ENCODE data around the gene KASH5. TPM values are rescaled to one million over a fixed set of nuclear protein-coding genes. Genes with fewer than 3 reads are reported as not detected.
"Not testable (repeated sequence)": the region's sequence is repeated elsewhere in the genome, so short reads cannot be mapped to it uniquely, and the experiment has no call there.

KASH5 gene
- total RNA-seq, 2 experiments from 2014 or later = 0.45 to 0.85 TPM

DNA sequence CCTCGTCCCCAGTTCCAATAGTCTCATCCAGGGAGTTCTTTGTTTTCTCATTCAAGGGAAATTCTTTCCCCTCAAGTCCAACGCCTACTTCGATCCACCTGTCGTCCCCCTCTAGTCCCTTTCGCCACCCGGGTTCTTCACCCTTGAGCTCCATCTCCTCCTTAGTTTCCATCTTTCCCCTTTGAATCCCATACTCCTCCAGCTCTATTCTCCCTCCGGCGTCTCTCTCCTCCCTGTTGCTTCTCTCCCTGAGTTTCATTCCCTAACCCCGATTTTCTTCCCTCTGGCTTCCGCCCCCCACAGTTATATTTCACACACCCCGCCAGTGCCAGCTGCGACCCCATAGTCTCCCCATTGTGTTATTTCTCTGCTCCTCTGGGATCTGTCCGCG, 53.9 kb downstream of the KASH5 start:
- ChIA-PET CTCF (interaction anchor here (1.1 to 1.9 kb wide), 7 partner anchors 15 to 216 kb away, joined by 3 to 7 read pairs (median 4); no protein-coding TSS in a partner anchor), POLR2A (no interaction called here)

DNA sequence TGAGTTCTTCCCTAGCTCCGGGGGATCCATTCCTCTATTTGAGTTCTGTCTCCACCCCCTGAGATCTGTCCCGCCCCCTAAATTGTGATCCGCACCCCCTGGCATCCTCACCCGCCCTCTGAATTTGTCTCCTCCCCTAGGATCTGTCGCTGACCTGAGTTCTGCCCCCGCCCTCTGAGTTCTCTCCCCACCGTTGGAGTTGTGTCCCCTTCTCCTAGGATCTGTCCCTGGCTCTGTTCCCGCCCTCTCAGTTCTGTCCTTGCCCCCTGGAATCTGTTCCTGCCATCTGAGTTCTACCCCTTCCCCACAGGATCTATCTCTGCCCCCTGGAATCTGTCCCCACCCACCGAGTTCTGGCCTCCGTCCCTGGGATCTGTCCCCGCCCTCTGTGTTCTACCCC, 54.3 kb downstream of the KASH5 start:
- peaks cover 50% of the 10 kb centered on the region for H3K27me3 Mint-ChIP-seq
- H3K36me3 Mint-ChIP-seq (ENCODE audit: low read depth) = peaks cover 20% of the 10 kb centered on the region
- DNase-seq = peak; percentile 32
- CTCF ChIA-PET = interaction anchor here (0.6 to 1.9 kb wide), 20 partner anchors 8 to 217 kb away, joined by 3 to 10 read pairs (median 4); partner anchors contain the start of genes GFY and PIH1D1
- no peaks in the 10 kb centered on the region for H3K9me3 Mint-ChIP-seq
- peaks cover 48% of the 10 kb centered on the region for H3K4me1 Mint-ChIP-seq
- H3K27ac Mint-ChIP-seq = peak overlapping the region; percentile 68
- POLR2A ChIA-PET = interaction anchor here (1.0 kb wide), 1 partner anchor 11 kb away, joined by 6 read pairs; the partner anchor contains the start of gene ALDH16A1
- peak overlapping the region; percentile 79 for H3K4me3 Mint-ChIP-seq

More for the DNA sequence above, 53.9 kb downstream of the KASH5 start:
- no peak overlapping the region for H3K27ac Mint-ChIP-seq
- H3K27me3 Mint-ChIP-seq = peaks cover 54% of the 10 kb centered on the region
- H3K9me3 Mint-ChIP-seq = no peaks in the 10 kb centered on the region
- peaks cover 18% of the 10 kb centered on the region for H3K36me3 Mint-ChIP-seq (ENCODE audit: low read depth)
- peak overlapping the region; percentile 79 for H3K4me3 Mint-ChIP-seq
- peaks cover 49% of the 10 kb centered on the region for H3K4me1 Mint-ChIP-seq
- no peak for DNase-seq

DNA sequence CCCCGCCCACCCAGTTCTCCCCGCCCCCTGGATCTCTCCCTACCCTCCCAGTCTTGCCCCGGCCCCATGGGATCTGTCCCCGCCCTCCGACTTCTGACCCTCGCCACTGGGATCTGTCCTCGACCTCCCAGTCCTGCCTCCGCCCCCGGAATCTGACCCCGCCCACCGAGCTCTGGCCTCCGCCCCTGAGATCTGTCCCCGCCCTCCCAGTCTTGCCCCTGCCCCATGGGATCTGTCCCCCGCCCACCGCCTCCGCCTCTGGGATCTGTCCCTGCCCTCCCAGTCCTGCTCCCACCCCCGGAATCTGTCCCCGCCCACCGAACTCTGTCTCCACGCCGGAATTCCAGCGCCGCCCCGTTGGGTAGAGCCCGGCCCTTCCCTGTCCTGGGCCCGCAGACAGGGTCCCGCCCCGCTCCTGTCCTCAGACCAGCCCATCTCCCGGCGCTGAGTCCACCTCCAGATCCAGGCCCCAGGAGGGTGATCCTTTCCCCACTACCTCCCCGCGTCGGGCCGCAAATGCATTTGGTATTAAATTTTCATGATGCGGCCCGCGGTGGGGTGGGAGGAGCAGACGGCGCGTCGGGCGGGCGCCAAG, 54.8 kb downstream of the KASH5 start:
- peaks cover 50% of the 10 kb centered on the region for H3K4me1 Mint-ChIP-seq
- ChIA-PET CTCF (interaction anchor here (0.6 to 1.9 kb wide), 20 partner anchors 9 to 217 kb away, joined by 3 to 10 read pairs (median 4); partner anchors contain the start of genes GFY and PIH1D1), POLR2A (interaction anchor here (0.6 to 1.0 kb wide), 2 partner anchors 10 to 99 kb away, joined by 3 to 6 read pairs; partner anchors contain the start of gene ALDH16A1)
- H3K4me3 Mint-ChIP-seq = peak overlapping the region; percentile 79
- DNase-seq = peak; percentile 73
- H3K9me3 Mint-ChIP-seq = no peaks in the 10 kb centered on the region
- peaks cover 20% of the 10 kb centered on the region for H3K36me3 Mint-ChIP-seq (ENCODE audit: low read depth)
- H3K27ac Mint-ChIP-seq = peak overlapping the region; percentile 91
- H3K27me3 Mint-ChIP-seq = peaks cover 45% of the 10 kb centered on the region

DNA sequence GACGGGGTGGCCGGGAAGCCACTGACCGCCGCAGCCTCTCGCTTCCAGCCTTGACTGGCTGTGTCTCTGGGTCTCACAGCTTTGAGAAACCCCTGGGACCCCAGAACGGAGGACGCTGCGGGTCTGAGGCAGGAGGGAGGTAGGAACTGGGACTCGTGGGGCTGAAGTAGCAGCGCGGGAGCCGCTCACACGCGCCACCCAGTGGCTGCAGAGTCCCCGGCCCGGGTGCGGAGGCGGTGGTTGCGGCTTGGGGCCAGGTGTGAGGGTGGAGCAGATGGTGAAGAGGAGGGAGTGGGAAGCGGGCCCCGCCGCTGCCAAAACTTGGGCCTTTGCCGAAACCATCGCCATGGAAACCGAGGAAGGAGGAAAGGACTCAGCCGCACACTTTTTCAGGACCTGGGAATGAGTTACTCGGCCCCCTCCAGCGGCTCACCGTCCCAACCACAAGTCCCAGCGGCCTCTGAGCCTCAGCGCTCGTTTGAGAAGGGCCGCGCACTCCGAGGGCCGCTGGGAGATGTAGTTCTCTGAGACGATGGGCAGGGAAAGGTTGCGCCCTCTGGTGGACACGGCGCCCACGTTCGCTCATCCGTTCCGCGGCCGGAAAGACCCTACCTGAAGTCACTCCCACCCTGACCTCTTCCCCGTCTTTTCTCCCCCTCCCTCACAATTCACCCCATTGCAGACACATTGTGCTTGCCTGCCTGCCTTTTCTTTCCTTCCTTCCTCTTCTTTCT, 55.5 kb downstream of the KASH5 start:
- Mint-ChIP-seq H3K4me1 (peaks cover 57% of the 10 kb centered on the region), H3K9me3 (no peaks in the 10 kb centered on the region), H3K36me3 (ENCODE audit: low read depth) (peaks cover 25% of the 10 kb centered on the region), H3K27ac (peak overlapping the region; percentile 91), H3K4me3 (peak overlapping the region; percentile 79), H3K27me3 (peaks cover 39% of the 10 kb centered on the region)
- DNase-seq = peak; percentile 94
- ChIA-PET POLR2A (interaction anchor here (0.6 to 1.0 kb wide), 2 partner anchors 10 to 100 kb away, joined by 3 to 6 read pairs; partner anchors contain the start of gene ALDH16A1), CTCF (interaction anchor here (0.6 to 1.9 kb wide), 19 partner anchors 8 to 836 kb away, joined by 3 to 10 read pairs (median 4); partner anchors contain the start of genes GFY, PIH1D1 and RRAS)

DNA sequence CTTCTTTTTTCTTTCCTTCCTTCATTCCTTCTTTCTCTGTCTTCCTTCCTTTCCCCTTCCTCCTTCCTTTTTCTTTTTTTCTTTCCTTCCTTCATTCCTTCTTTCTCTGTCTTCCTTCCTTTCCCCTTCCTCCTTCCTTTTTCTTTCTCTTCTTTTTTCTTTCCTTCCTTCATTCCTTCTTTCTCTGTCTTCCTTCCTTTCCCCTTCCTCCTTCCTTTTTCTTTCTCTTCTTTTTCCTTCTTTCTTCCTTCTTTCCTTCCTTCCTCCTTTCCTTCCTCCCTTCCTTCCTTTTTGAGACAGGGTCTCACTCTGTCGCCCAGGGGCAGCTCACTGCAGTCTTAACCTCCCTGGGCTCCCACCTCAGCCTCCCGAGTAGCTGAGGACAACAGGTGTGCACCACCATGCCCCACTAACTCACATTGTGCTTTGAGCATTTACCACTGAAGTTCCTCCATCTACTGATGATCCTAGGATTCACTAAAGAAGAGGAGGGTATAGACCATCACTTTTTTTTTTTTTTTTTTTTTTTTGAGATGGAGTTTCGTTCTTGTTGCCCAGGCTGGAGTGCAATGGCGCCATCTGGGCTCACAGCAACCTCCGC, 56.2 kb downstream of the KASH5 start:
- POLR2A ChIA-PET, DNase-seq, H3K9me3 Mint-ChIP-seq: not testable (repeated sequence)
- CTCF ChIA-PET = interaction anchor here (0.6 to 1.1 kb wide), 7 partner anchors 20 to 836 kb away, joined by 3 to 4 read pairs (median 3); partner anchors contain the start of gene RRAS
- H3K27me3 Mint-ChIP-seq = peaks cover 32% of the 10 kb centered on the region
- H3K4me1 Mint-ChIP-seq = peaks cover 60% of the 10 kb centered on the region
- peak overlapping the region; percentile 79 for H3K4me3 Mint-ChIP-seq
- H3K27ac Mint-ChIP-seq = peak overlapping the region; percentile 91
- H3K36me3 Mint-ChIP-seq (ENCODE audit: low read depth) = peaks cover 30% of the 10 kb centered on the region

DNA sequence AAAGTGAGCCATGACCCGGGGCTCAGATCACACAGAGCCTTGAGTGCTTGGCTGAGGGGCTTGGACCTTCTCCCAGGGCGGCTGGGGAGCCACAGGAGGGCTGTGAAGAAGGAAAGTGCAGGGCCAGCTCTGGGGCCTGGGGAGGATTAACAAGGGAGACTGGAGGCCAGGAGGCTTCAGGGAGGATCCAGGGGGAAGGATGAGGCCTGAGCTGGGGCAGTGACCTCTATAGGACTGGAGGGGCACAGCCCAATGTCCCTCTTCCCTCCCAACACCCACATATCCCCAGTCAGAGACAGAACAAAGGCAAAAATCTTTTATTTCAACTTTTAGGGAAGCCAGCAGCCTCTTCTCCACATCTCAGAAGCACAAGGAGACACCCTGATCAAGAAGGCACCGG, 57.9 kb downstream of the KASH5 start:
- H3K9me3 Mint-ChIP-seq = no peaks in the 10 kb centered on the region

DNA sequence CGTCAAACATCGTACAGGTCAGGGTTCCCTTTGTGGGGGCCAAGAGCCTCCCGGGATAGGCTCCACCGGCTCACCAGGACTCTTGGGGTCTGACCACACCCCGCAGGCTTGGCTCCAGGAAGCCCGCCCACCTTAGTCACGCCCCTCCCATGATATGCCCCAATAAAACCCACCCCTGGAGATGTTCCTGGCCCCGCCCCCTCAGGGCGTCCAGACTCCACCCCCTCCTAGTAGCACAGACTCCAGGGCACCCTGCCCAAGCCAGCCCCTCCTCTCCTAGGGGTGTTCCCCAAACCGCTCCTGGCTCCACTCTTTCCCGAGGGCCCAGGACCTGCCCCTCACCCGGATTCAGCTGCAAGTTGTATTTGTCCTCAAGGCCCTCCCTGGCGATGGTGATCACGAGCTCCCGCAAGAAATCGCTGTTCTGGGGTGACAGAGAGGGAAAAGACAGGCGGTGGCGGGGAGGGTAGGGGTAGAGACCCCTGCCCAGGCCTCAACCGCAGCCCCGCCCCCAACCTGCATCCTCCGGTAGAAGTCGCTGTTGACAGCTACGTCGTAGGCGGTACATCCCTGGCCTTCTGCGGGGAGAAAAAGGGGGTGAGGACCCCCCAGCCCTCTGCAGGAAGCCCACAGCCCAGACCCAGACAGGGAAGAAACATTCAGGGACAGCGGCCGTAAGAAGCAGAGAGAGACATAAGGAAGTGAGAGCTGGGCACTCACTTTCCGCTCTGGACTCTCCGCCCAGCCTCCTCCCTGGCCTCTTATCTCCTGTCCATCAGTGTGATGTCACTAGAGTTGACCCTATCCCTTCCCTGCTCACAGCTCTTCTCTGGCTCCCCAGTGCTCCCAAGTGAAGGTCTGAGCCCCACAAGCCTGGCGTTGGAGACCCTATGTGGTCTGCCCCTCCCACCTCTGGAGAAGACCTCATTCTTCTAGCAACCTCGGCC, 59.7 kb downstream of the KASH5 start:
- Mint-ChIP-seq H3K4me3 (no peak overlapping the region), H3K27ac (no peak overlapping the region), H3K9me3 (no peaks in the 10 kb centered on the region), H3K4me1 (peaks cover 65% of the 10 kb centered on the region), H3K36me3 (ENCODE audit: low read depth) (peaks cover 44% of the 10 kb centered on the region), H3K27me3 (peaks cover under 1% of the 10 kb centered on the region)
- DNase-seq = no peak
- ChIA-PET POLR2A (no interaction called here), CTCF (interaction anchor here (1.0 to 1.3 kb wide), 2 partner anchors 23 to 26 kb away, joined by 3 to 5 read pairs; partner anchors contain the start of gene FLT3LG)

More for the DNA sequence above, 57.9 kb downstream of the KASH5 start:
- Mint-ChIP-seq H3K4me1 (peaks cover 67% of the 10 kb centered on the region), H3K27me3 (peaks cover 14% of the 10 kb centered on the region), H3K4me3 (no peak overlapping the region), H3K36me3 (ENCODE audit: low read depth) (peaks cover 39% of the 10 kb centered on the region), H3K27ac (peak overlapping the region; percentile 41)
- CTCF ChIA-PET = interaction anchor here (0.7 to 1.6 kb wide), 2 partner anchors 54 to 189 kb away, joined by 3 to 6 read pairs; no protein-coding TSS in a partner anchor
- POLR2A ChIA-PET = no interaction called here
- no peak for DNase-seq

DNA sequence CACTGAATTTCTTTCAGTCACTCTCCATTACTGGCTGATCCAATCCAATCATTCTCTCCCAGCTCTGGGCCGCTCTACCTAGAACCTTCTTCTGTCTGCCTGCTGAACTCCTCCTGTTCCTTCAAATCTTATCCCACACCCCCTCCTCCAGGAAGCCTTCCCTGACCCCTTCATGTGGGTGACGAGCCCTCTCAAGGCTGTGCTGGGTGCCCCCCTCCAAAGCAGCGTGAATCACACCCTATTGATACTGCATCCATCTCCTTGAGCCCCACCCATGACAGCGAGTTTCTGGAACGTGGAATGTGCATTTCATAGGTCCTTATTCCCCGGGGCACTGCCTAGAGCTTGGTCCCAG, 60.4 kb downstream of the KASH5 start:
- Mint-ChIP-seq H3K27ac (peak overlapping the region; percentile 68), H3K36me3 (ENCODE audit: low read depth) (peaks cover 46% of the 10 kb centered on the region), H3K27me3 (no peaks in the 10 kb centered on the region), H3K4me1 (peaks cover 65% of the 10 kb centered on the region), H3K4me3 (no peak overlapping the region), H3K9me3 (no peaks in the 10 kb centered on the region)
- ChIA-PET CTCF (interaction anchor here (1.0 kb wide), 1 partner anchor 22 kb away, joined by 5 read pairs; no protein-coding TSS in a partner anchor), POLR2A (no interaction called here)
- no peak for DNase-seq

DNA sequence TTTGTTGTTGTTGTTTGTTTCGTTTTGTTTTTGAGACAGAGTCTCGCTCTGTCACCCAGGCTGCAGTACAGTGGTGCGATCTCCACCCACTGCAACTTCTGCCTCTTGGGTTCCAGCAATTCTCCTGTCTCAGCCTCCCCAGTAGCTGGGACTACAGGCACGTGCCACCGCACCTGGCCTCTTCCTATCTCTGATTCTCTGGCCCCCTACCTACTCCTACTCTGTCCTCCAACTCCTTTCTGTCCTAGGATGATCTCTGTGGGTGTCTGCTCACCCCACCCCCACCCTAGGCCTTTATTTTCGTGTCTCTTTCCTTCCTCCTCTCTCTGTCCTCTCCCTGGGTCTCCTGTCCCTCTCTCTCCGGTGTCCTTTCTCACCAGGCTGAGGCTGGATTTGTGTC, 62.4 kb downstream of the KASH5 start:
- ChIA-PET CTCF (interaction anchor here (0.8 to 2.1 kb wide), 5 partner anchors 8 to 23 kb away, joined by 3 to 15 read pairs (median 4); partner anchors contain the start of gene FLT3LG), POLR2A (no interaction called here)
- H3K4me3 Mint-ChIP-seq = peak overlapping the region; percentile 98
- H3K4me1 Mint-ChIP-seq = peaks cover 61% of the 10 kb centered on the region
- no peaks in the 10 kb centered on the region for H3K27me3 Mint-ChIP-seq
- H3K36me3 Mint-ChIP-seq (ENCODE audit: low read depth) = peaks cover 42% of the 10 kb centered on the region
- no peak for DNase-seq
- H3K27ac Mint-ChIP-seq = peak overlapping the region; percentile 100
- H3K9me3 Mint-ChIP-seq = no peaks in the 10 kb centered on the region

DNA sequence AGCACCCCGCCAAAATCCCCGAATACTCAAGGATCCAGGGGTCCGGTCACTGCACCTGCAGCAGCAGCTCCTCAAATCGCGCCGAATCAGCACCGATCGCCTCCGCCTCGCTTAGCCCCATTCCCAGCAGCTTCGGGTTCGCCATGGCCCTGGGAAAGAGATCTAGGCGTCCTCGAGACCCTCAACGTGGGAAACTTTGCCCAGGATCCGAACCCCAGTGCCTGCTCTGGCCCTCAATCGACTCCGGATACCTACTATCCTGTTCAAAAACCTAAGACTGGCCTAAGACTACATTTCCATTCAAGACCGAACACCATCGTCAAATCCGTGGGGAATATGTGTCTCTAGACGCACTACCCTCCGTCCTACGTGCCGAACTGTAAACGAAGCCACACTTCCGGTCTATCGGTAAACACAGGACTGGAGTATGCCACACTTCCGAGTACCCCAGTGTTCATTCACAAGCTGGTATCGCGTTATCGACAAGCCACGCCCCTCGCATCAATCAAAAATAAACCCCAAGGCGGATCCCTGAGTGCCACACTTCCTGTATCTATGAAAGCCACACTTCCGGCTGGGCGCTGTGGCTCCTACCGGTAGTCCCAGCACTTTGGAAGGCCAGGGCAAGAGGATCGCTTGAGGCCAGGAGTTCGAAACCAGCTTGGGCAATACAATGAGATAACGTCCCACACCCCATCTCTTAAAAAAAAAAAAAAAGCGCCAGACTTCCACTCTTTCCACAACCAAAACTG, 63.6 kb downstream of the KASH5 start, which contains the start of gene PIH1D1:
PIH1D1 (minus strand) TSS at position 385 of the 752 bp plus-strand sequence; CDS start at position 145, 240 bp downstream.
- H3K36me3 Mint-ChIP-seq (ENCODE audit: low read depth) = peaks cover 45% of the 10 kb centered on the region
- peak; percentile 99 for DNase-seq
- ChIA-PET POLR2A (interaction anchor here (0.9 kb wide), 1 partner anchor 35 kb away, joined by 3 read pairs; no protein-coding TSS in a partner anchor), CTCF (interaction anchor here (0.7 to 2.6 kb wide), 11 partner anchors 9 to 60 kb away, joined by 3 to 17 read pairs (median 4); partner anchors contain the start of gene FLT3LG)
- H3K27me3 Mint-ChIP-seq = no peaks in the 10 kb centered on the region
- H3K4me1 Mint-ChIP-seq = peaks cover 62% of the 10 kb centered on the region
- peak within 1 kb of the TSS; percentile 98 for H3K4me3 Mint-ChIP-seq
- H3K9me3 Mint-ChIP-seq = no peaks in the 10 kb centered on the region
- H3K27ac Mint-ChIP-seq = peak within 1 kb of the TSS; percentile 100

All from activated CD4-positive, alpha-beta T cell treated with anti-CD3 and anti-CD28 coated beads, Interleukin-2, amount 10 ng/mL, durations not matched to agents 7 days and 5 days (primary cell).